GM23338 (cell line): ENCODE results near the gene KYNU.

Source experiments
- CREB1 ChIP-seq: fragments of 250-450 bp; sonication (Bioruptor Pico); IDR thresholded peaks from 2 replicates; pipeline ENCODE4 v1.5.0; 2020; ENCODE audit warnings: low read depth, mild to moderate bottlenecking, moderate library complexity
- ETS1 ChIP-seq: IDR thresholded peaks from 2 replicates; pipeline ENCODE4 v1.6.1; 2016; ENCODE audit warnings: antibody characterized with exemption
- EZH2 ChIP-seq: fragments of 200-600 bp; sonication (generic); IDR thresholded peaks from one replicate; pipeline ENCODE4 v1.8.0; 2017; ENCODE audit warnings: antibody characterized with exemption, mild to moderate bottlenecking, low read depth; ENCODE audit not compliant: unreplicated experiment
- EZH2phosphoT487 ChIP-seq: fragments of 200-600 bp; sonication (generic); IDR thresholded peaks from one replicate; pipeline ENCODE4 v1.8.1; 2018; ENCODE audit warnings: antibody characterized with exemption; ENCODE audit not compliant: unreplicated experiment
- JUNB ChIP-seq: IDR thresholded peaks from one replicate; pipeline ENCODE4 v1.6.1; 2016; ENCODE audit warnings: antibody characterized with exemption; ENCODE audit not compliant: unreplicated experiment
- NANOG ChIP-seq: IDR thresholded peaks from 2 replicates; pipeline ENCODE4 v1.6.1; 2016; ENCODE audit warnings: antibody characterized with exemption, borderline replicate concordance
- POLR2AphosphoS5 ChIP-seq: IDR thresholded peaks from 2 replicates; pipeline ENCODE4 v1.6.1; 2016; ENCODE audit warnings: antibody characterized with exemption, low read depth
- STAT1 ChIP-seq: IDR thresholded peaks from one replicate; pipeline ENCODE4 v1.6.1; 2016; ENCODE audit warnings: antibody characterized with exemption; ENCODE audit not compliant: unreplicated experiment
- ZNF114 ChIP-seq: fragments of 250-450 bp; sonication (Bioruptor Pico); IDR thresholded peaks from 2 replicates; pipeline ENCODE4 v1.5.0; 2020; ENCODE audit warnings: mild to moderate bottlenecking, moderate library complexity
- ZNF331 ChIP-seq: fragments of 250-450 bp; sonication (Bioruptor Pico); IDR thresholded peaks from 2 replicates; pipeline ENCODE4 v1.5.0; 2020; ENCODE audit warnings: low read depth, mild to moderate bottlenecking, moderate library complexity
- TF ChIP-seq, protein P1 (sequence below), 2 experiments: fragments of 200-600 bp in 1 of 2; sonication (generic) in 1 of 2; conservative IDR thresholded peaks; 2 replicates each; pipeline versions ENCODE4 v1.5.1 to v1.6.1; 2016 to 2017; ENCODE audit warnings: antibody characterized with exemption in 2 of 2, low read depth in 2 of 2, mild to moderate bottlenecking in 2 of 2, moderate library complexity in 1 of 2
- TF ChIP-seq, protein P2 (sequence below): IDR thresholded peaks from one replicate; pipeline ENCODE4 v1.6.1; 2018; ENCODE audit warnings: antibody characterized with exemption; ENCODE audit not compliant: unreplicated experiment
- TF ChIP-seq, protein P3 (sequence below): fragments of 250-450 bp; sonication (Bioruptor Pico); IDR thresholded peaks from 2 replicates; pipeline ENCODE4 v1.5.0; 2020; ENCODE audit warnings: mild to moderate bottlenecking, moderate library complexity

GRCh38 chr2:142944264-142944663, 66.8 kb downstream of the KYNU start:
- TF ChIP-seq, protein P1, sequence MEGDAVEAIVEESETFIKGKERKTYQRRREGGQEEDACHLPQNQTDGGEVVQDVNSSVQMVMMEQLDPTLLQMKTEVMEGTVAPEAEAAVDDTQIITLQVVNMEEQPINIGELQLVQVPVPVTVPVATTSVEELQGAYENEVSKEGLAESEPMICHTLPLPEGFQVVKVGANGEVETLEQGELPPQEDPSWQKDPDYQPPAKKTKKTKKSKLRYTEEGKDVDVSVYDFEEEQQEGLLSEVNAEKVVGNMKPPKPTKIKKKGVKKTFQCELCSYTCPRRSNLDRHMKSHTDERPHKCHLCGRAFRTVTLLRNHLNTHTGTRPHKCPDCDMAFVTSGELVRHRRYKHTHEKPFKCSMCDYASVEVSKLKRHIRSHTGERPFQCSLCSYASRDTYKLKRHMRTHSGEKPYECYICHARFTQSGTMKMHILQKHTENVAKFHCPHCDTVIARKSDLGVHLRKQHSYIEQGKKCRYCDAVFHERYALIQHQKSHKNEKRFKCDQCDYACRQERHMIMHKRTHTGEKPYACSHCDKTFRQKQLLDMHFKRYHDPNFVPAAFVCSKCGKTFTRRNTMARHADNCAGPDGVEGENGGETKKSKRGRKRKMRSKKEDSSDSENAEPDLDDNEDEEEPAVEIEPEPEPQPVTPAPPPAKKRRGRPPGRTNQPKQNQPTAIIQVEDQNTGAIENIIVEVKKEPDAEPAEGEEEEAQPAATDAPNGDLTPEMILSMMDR (conservative IDR thresholded peaks at IDR 0.05; ENCODE audit: low read depth in 2 of 2): no peak
- no peak for TF ChIP-seq EZH2
- TF ChIP-seq POLR2AphosphoS5: no peak
- TF ChIP-seq JUNB: no peak
- TF ChIP-seq, protein P2, sequence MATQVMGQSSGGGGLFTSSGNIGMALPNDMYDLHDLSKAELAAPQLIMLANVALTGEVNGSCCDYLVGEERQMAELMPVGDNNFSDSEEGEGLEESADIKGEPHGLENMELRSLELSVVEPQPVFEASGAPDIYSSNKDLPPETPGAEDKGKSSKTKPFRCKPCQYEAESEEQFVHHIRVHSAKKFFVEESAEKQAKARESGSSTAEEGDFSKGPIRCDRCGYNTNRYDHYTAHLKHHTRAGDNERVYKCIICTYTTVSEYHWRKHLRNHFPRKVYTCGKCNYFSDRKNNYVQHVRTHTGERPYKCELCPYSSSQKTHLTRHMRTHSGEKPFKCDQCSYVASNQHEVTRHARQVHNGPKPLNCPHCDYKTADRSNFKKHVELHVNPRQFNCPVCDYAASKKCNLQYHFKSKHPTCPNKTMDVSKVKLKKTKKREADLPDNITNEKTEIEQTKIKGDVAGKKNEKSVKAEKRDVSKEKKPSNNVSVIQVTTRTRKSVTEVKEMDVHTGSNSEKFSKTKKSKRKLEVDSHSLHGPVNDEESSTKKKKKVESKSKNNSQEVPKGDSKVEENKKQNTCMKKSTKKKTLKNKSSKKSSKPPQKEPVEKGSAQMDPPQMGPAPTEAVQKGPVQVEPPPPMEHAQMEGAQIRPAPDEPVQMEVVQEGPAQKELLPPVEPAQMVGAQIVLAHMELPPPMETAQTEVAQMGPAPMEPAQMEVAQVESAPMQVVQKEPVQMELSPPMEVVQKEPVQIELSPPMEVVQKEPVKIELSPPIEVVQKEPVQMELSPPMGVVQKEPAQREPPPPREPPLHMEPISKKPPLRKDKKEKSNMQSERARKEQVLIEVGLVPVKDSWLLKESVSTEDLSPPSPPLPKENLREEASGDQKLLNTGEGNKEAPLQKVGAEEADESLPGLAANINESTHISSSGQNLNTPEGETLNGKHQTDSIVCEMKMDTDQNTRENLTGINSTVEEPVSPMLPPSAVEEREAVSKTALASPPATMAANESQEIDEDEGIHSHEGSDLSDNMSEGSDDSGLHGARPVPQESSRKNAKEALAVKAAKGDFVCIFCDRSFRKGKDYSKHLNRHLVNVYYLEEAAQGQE: no peak
- no peak for TF ChIP-seq EZH2phosphoT487
- TF ChIP-seq ZNF331 (CRISPR knock-in tag): no peak
- no peak for TF ChIP-seq ETS1
- no peak for TF ChIP-seq NANOG
- no peak for TF ChIP-seq CREB1 (CRISPR knock-in tag)
- TF ChIP-seq, protein P3, sequence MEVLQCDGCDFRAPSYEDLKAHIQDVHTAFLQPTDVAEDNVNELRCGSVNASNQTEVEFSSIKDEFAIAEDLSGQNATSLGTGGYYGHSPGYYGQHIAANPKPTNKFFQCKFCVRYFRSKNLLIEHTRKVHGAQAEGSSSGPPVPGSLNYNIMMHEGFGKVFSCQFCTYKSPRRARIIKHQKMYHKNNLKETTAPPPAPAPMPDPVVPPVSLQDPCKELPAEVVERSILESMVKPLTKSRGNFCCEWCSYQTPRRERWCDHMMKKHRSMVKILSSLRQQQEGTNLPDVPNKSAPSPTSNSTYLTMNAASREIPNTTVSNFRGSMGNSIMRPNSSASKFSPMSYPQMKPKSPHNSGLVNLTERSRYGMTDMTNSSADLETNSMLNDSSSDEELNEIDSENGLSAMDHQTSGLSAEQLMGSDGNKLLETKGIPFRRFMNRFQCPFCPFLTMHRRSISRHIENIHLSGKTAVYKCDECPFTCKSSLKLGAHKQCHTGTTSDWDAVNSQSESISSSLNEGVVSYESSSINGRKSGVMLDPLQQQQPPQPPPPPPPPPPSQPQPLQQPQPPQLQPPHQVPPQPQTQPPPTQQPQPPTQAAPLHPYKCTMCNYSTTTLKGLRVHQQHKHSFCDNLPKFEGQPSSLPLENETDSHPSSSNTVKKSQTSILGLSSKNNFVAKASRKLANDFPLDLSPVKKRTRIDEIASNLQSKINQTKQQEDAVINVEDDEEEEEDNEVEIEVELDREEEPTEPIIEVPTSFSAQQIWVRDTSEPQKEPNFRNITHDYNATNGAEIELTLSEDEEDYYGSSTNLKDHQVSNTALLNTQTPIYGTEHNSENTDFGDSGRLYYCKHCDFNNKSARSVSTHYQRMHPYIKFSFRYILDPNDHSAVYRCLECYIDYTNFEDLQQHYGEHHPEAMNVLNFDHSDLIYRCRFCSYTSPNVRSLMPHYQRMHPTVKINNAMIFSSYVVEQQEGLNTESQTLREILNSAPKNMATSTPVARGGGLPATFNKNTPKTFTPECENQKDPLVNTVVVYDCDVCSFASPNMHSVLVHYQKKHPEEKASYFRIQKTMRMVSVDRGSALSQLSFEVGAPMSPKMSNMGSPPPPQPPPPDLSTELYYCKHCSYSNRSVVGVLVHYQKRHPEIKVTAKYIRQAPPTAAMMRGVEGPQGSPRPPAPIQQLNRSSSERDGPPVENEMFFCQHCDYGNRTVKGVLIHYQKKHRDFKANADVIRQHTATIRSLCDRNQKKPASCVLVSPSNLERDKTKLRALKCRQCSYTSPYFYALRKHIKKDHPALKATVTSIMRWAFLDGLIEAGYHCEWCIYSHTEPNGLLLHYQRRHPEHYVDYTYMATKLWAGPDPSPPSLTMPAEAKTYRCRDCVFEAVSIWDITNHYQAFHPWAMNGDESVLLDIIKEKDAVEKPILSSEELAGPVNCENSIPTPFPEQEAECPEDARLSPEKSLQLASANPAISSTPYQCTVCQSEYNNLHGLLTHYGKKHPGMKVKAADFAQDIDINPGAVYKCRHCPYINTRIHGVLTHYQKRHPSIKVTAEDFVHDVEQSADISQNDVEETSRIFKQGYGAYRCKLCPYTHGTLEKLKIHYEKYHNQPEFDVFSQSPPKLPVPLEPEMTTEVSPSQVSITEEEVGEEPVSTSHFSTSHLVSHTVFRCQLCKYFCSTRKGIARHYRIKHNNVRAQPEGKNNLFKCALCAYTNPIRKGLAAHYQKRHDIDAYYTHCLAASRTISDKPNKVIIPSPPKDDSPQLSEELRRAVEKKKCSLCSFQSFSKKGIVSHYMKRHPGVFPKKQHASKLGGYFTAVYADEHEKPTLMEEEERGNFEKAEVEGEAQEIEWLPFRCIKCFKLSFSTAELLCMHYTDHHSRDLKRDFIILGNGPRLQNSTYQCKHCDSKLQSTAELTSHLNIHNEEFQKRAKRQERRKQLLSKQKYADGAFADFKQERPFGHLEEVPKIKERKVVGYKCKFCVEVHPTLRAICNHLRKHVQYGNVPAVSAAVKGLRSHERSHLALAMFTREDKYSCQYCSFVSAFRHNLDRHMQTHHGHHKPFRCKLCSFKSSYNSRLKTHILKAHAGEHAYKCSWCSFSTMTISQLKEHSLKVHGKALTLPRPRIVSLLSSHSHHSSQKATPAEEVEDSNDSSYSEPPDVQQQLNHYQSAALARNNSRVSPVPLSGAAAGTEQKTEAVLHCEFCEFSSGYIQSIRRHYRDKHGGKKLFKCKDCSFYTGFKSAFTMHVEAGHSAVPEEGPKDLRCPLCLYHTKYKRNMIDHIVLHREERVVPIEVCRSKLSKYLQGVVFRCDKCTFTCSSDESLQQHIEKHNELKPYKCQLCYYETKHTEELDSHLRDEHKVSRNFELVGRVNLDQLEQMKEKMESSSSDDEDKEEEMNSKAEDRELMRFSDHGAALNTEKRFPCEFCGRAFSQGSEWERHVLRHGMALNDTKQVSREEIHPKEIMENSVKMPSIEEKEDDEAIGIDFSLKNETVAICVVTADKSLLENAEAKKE: no peak
- no peak for TF ChIP-seq STAT1
- TF ChIP-seq ZNF114: no peak
